ENCODE measurements around the gene EXOC4. TPM values are rescaled to one million over a fixed set of nuclear protein-coding genes. Genes with fewer than 3 reads are reported as not detected.

Gene EXOC4
- total and polyA plus RNA-seq, 2 donors from 2014 or later = 22.8 to 78.7 TPM

GRCh38 chr7:133650069-133650468 lies 397.2 kb downstream of the EXOC4 start:
- FAIRE-seq (no peak), DNase-seq (peak in 1 of 5 donors; percentile 25)
- H3K27me3 ChIP-seq (ENCODE audit: control insufficient read depth, insufficient read depth, low read length) = no peaks in the 10 kb centered on the region
- TF ChIP-seq, protein P1, sequence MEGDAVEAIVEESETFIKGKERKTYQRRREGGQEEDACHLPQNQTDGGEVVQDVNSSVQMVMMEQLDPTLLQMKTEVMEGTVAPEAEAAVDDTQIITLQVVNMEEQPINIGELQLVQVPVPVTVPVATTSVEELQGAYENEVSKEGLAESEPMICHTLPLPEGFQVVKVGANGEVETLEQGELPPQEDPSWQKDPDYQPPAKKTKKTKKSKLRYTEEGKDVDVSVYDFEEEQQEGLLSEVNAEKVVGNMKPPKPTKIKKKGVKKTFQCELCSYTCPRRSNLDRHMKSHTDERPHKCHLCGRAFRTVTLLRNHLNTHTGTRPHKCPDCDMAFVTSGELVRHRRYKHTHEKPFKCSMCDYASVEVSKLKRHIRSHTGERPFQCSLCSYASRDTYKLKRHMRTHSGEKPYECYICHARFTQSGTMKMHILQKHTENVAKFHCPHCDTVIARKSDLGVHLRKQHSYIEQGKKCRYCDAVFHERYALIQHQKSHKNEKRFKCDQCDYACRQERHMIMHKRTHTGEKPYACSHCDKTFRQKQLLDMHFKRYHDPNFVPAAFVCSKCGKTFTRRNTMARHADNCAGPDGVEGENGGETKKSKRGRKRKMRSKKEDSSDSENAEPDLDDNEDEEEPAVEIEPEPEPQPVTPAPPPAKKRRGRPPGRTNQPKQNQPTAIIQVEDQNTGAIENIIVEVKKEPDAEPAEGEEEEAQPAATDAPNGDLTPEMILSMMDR (IDR thresholded peaks at IDR 0.05; ENCODE audit: borderline replicate concordance, extremely low read depth, insufficient read depth) = no peak
- H3K9ac ChIP-seq (ENCODE audit: low read length in 3 of 3) = no peak overlapping the region
- H3K27ac ChIP-seq (ENCODE audit: low read depth in 2 of 2, low read length in 2 of 2) = no peak overlapping the region
- H3K4me1 ChIP-seq (ENCODE audit: control insufficient read depth in 2 of 3, insufficient read depth in 2 of 3, low read depth in 1 of 3, low read length in 3 of 3) = no peaks in the 10 kb centered on the region
- intact Hi-C loops (cut with DNase I) = no loop called here
- H3K9me3 ChIP-seq (ENCODE audit: control insufficient read depth in 2 of 3, insufficient read depth in 1 of 3, low read length in 3 of 3) = no peaks in the 10 kb centered on the region
- H3K36me3 ChIP-seq (ENCODE audit: control insufficient read depth in 2 of 3, insufficient read depth in 3 of 3, low read length in 3 of 3) = no peaks in the 10 kb centered on the region
- H3K4me3 ChIP-seq (ENCODE audit: low read length in 3 of 3) = no peak overlapping the region

- Histone ChIP-seq H3K9ac (ENCODE audit: low read length in 3 of 3) (no peak overlapping the region), H3K27me3 (ENCODE audit: control insufficient read depth, insufficient read depth, low read length) (no peaks in the 10 kb centered on the region), H3K4me1 (ENCODE audit: control insufficient read depth in 2 of 3, insufficient read depth in 2 of 3, low read depth in 1 of 3, low read length in 3 of 3) (no peaks in the 10 kb centered on the region), H3K36me3 (ENCODE audit: control insufficient read depth in 2 of 3, insufficient read depth in 3 of 3, low read length in 3 of 3) (no peaks in the 10 kb centered on the region), H3K9me3 (ENCODE audit: control insufficient read depth in 2 of 3, insufficient read depth in 1 of 3, low read length in 3 of 3) (no peaks in the 10 kb centered on the region), H3K4me3 (ENCODE audit: low read length in 3 of 3) (no peak overlapping the region), H3K27ac (ENCODE audit: low read depth in 2 of 2, low read length in 2 of 2) (no peak overlapping the region)
- intact Hi-C loops (cut with DNase I) = no loop called here
- TF ChIP-seq, protein P1 (IDR thresholded peaks at IDR 0.05; ENCODE audit: borderline replicate concordance, extremely low read depth, insufficient read depth) = no peak
- peak in 1 of 5 donors; percentile 34 for DNase-seq
- FAIRE-seq = no peak
Measured at GRCh38 chr7:133650487-133651300, 397.8 kb downstream of the EXOC4 start.

DNA sequence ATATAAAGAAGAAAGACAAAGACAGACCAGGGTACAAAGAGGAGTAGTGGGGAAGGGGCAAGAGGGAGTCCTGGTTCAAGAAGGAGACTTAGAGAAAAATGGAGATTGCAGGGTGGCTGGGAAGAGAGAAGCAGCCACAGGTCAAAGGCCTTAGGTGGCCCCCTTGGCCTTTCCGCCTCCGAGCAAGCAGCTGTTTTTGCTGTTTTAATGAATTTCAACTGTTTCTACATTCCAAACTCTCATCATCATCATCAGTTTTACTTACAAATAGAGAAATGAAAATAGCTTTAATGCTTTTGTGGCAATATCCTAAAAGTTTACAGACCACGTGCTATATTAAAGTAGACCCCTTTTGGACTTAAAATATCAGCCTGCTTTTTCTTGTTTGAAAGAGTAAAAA lies 399.7 kb downstream of the EXOC4 start:
- TF ChIP-seq, protein P1 (IDR thresholded peaks at IDR 0.05; ENCODE audit: borderline replicate concordance, extremely low read depth, insufficient read depth) = no peak
- no peaks in the 10 kb centered on the region for H3K4me1 ChIP-seq (ENCODE audit: control insufficient read depth in 2 of 3, insufficient read depth in 2 of 3, low read depth in 1 of 3, low read length in 3 of 3)
- no peaks in the 10 kb centered on the region for H3K36me3 ChIP-seq (ENCODE audit: control insufficient read depth in 2 of 3, insufficient read depth in 3 of 3, low read length in 3 of 3)
- FAIRE-seq (no peak), DNase-seq (no peak)
- intact Hi-C loops (cut with DNase I) = no loop called here
- no peaks in the 10 kb centered on the region for H3K27me3 ChIP-seq (ENCODE audit: control insufficient read depth, insufficient read depth, low read length)
- no peaks in the 10 kb centered on the region for H3K9me3 ChIP-seq (ENCODE audit: control insufficient read depth in 2 of 3, insufficient read depth in 1 of 3, low read length in 3 of 3)
- no peak overlapping the region for H3K4me3 ChIP-seq (ENCODE audit: low read length in 3 of 3)
- H3K27ac ChIP-seq (ENCODE audit: low read depth in 2 of 2, low read length in 2 of 2) = no peak overlapping the region
- H3K9ac ChIP-seq (ENCODE audit: low read length in 3 of 3) = no peak overlapping the region

Data from kidney (tissue), 14 donors.